IMR-90 (cell line): Measurements from ENCODE around the gene CARD8. TPM values are rescaled to one million over a fixed set of nuclear protein-coding genes. Genes with fewer than 3 reads are reported as not detected.

ENCODE experiments used
- ATAC-seq: fragments of 200-7000 bp; cut with Tn5 transposase; 2 replicates; pipeline ENCODE4 v1.9.1; 2020; ENCODE audit warnings: low read depth, mild to moderate bottlenecking, moderate library complexity
- BruUV-seq: library from RNA; stranded (reverse); fragments of 400-500 nt; replicated peaks from 2 replicates; lab custom pipeline; 2021; lab: Mats Ljungman, UMichigan
- CTCF ChIA-PET: fragments of 300-600 bp; formaldehyde crosslinking; extraction: SDS; loops from one replicate; lab custom pipeline; 2021; ENCODE audit warnings: antibody characterized with exemption; lab: Yijun Ruan, JAX
- POLR2A ChIA-PET: fragments of 300-600 bp; sonication (Branson Sonifier 250); formaldehyde crosslinking; loops from one replicate; lab custom pipeline; 2022; ENCODE audit warnings: antibody characterized with exemption; ENCODE audit not compliant: unreplicated experiment; lab: Charles Lee
- DNase-seq: peaks from one replicate; pipeline ENCODE4 v3.0.0; 2013
- H2AFZ ChIP-seq: replicated peaks from 2 replicates; pipeline ENCODE3; 2013; ENCODE audit warnings: low read length, mild to moderate bottlenecking; ENCODE audit not compliant: poor library complexity
- H2AK5ac ChIP-seq: 2 replicates; pipeline ENCODE4 v1.6.1; 2013; ENCODE audit warnings: low read depth, low read length, inconsistent platforms
- H2AK9ac ChIP-seq: replicated peaks from 2 replicates; pipeline ENCODE3; 2013; ENCODE audit warnings: mild to moderate bottlenecking, low read depth, low read length, moderate library complexity; ENCODE audit not compliant: poor library complexity
- H2BK120ac ChIP-seq: 2 replicates; pipeline ENCODE4 v1.6.1; 2013; ENCODE audit warnings: low read depth, low read length, inconsistent platforms
- H2BK15ac ChIP-seq: 3 replicates; pipeline ENCODE4 v1.6.1; 2013; ENCODE audit warnings: low read depth, low read length, inconsistent platforms
- H2BK20ac ChIP-seq: 2 replicates; pipeline ENCODE4 v1.6.1; 2013; ENCODE audit warnings: low read depth, mild to moderate bottlenecking, inconsistent platforms, low read length, moderate library complexity
- H2BK5ac ChIP-seq: 2 replicates; pipeline ENCODE4 v1.6.1; 2013; ENCODE audit warnings: mild to moderate bottlenecking, low read depth, low read length, inconsistent platforms; ENCODE audit not compliant: poor library complexity, severe bottlenecking
- H3K14ac ChIP-seq: replicated peaks from 2 replicates; pipeline ENCODE4 v1.6.1; 2013; ENCODE audit warnings: low read depth, low read length, inconsistent platforms
- H3K18ac ChIP-seq: 2 replicates; pipeline ENCODE4 v1.6.1; 2013; ENCODE audit warnings: low read depth, low read length, control low read depth
- H3K23ac ChIP-seq: 2 replicates; pipeline ENCODE4 v1.6.1; 2013; ENCODE audit warnings: low read depth, low read length, inconsistent platforms
- H3K27ac ChIP-seq: 2 replicates; pipeline ENCODE4 v1.5.1; 2013; ENCODE audit warnings: mild to moderate bottlenecking, control low read depth, low read length; ENCODE audit not compliant: insufficient read depth
- H3K27me3 ChIP-seq: 2 replicates; pipeline ENCODE4 v1.6.1; 2013; ENCODE audit warnings: low read length; ENCODE audit not compliant: control insufficient read depth, insufficient read depth
- H3K36me3 ChIP-seq: 2 replicates; pipeline ENCODE4 v1.6.1; 2013; ENCODE audit warnings: low read length, mixed read lengths; ENCODE audit not compliant: control insufficient read depth, insufficient read depth
- H3K4ac ChIP-seq: 2 replicates; pipeline ENCODE4 v1.6.1; 2013; ENCODE audit warnings: low read depth, low read length, inconsistent platforms
- H3K4me1 ChIP-seq: 2 replicates; pipeline ENCODE4 v1.6.1; 2013; ENCODE audit warnings: low read length, mixed read lengths; ENCODE audit not compliant: control insufficient read depth, insufficient read depth
- H3K4me2 ChIP-seq: 2 replicates; pipeline ENCODE4 v1.6.1; 2013; ENCODE audit warnings: low read depth, mild to moderate bottlenecking, control low read depth, low read length, moderate library complexity
- H3K4me3 ChIP-seq: 2 replicates; pipeline ENCODE4 v1.5.1; 2013; ENCODE audit warnings: low read depth, mild to moderate bottlenecking, control low read depth, low read length, moderate library complexity; ENCODE audit not compliant: insufficient read depth
- H3K56ac ChIP-seq: 2 replicates; pipeline ENCODE4 v1.6.1; 2013; ENCODE audit warnings: low read length, inconsistent platforms; ENCODE audit not compliant: insufficient read depth; ENCODE audit errors: extremely low read depth
- H3K79me1 ChIP-seq, 2 experiments: 2 replicates each; pipeline ENCODE4 v1.6.1; 2013; ENCODE audit warnings: low read length in 2 of 2, inconsistent platforms in 1 of 2, low read depth in 1 of 2
- H3K9ac ChIP-seq: 2 replicates; pipeline ENCODE4 v1.6.1; 2013; ENCODE audit warnings: low read depth, low read length, control low read depth
- H3K9me1 ChIP-seq: 2 replicates; pipeline ENCODE4 v1.6.1; 2013; ENCODE audit warnings: low read length, inconsistent platforms; ENCODE audit not compliant: insufficient read depth
- H3K9me3 ChIP-seq: 2 replicates; pipeline ENCODE4 v1.6.1; 2013; ENCODE audit warnings: low read length; ENCODE audit not compliant: control insufficient read depth, insufficient read depth
- H4K20me1 ChIP-seq: 2 replicates; pipeline ENCODE4 v1.6.1; 2013; ENCODE audit warnings: low read length, inconsistent platforms; ENCODE audit not compliant: insufficient read depth
- H4K5ac ChIP-seq: 2 replicates; pipeline ENCODE4 v1.6.1; 2013; ENCODE audit warnings: mild to moderate bottlenecking, low read depth, low read length, control low read depth
- H4K8ac ChIP-seq, 2 experiments: 2 replicates each; pipeline ENCODE4 v1.6.1; 2013; ENCODE audit warnings: low read depth in 2 of 2, low read length in 2 of 2, control low read depth in 1 of 2, inconsistent platforms in 1 of 2
- H4K91ac ChIP-seq: 2 replicates; pipeline ENCODE4 v1.6.1; 2013; ENCODE audit warnings: low read depth, low read length, inconsistent platforms; ENCODE audit not compliant: insufficient read depth
- BHLHE40 ChIP-seq: fragments of 150-350 bp; IDR thresholded peaks from 2 replicates; pipeline ENCODE4 v1.6.1; 2016; ENCODE audit warnings: mild to moderate bottlenecking, low read depth, low read length
- CHD1 ChIP-seq: IDR thresholded peaks from 2 replicates; pipeline ENCODE4 v1.6.1; 2012; ENCODE audit warnings: low read depth, low read length, improper control_type of control experiment
- CTCF ChIP-seq: conservative IDR thresholded peaks from 2 replicates; pipeline ENCODE4 v1.5.1; 2012; ENCODE audit warnings: mild to moderate bottlenecking, low read depth, low read length, improper control_type of control experiment
- ELK1 ChIP-seq: fragments of 150-350 bp; IDR thresholded peaks from 2 replicates; pipeline ENCODE4 v1.6.1; 2016; ENCODE audit warnings: low read depth, mild to moderate bottlenecking, low read length, moderate library complexity, borderline replicate concordance
- MAFK ChIP-seq: IDR thresholded peaks from 2 replicates; pipeline ENCODE4 v1.6.1; 2012; ENCODE audit warnings: low read depth, low read length, improper control_type of control experiment
- MAZ ChIP-seq: IDR thresholded peaks from 2 replicates; pipeline ENCODE4 v1.6.1; 2012; ENCODE audit warnings: low read depth, mild to moderate bottlenecking, low read length, improper control_type of control experiment, moderate library complexity, borderline replicate concordance
- MXI1 ChIP-seq: IDR thresholded peaks from 2 replicates; pipeline ENCODE4 v1.6.1; 2012; ENCODE audit warnings: low read depth, mild to moderate bottlenecking, low read length, moderate library complexity, borderline replicate concordance
- POLR2A ChIP-seq: IDR thresholded peaks from 2 replicates; pipeline ENCODE4 v1.6.1; 2012; ENCODE audit warnings: mild to moderate bottlenecking, low read depth, low read length
- RAD21 ChIP-seq: IDR thresholded peaks from 2 replicates; pipeline ENCODE4 v1.6.1; 2012; ENCODE audit warnings: low read length, improper control_type of control experiment
- RCOR1 ChIP-seq: IDR thresholded peaks from 2 replicates; pipeline ENCODE4 v1.6.1; 2012; ENCODE audit warnings: mild to moderate bottlenecking, low read length, improper control_type of control experiment; ENCODE audit not compliant: insufficient replicate concordance
- SMC3 ChIP-seq: fragments of 150-350 bp; IDR thresholded peaks from 2 replicates; pipeline ENCODE4 v1.6.1; 2016; ENCODE audit warnings: low read depth, mild to moderate bottlenecking, antibody characterized with exemption, low read length, moderate library complexity
- USF2 ChIP-seq: fragments of 150-350 bp; IDR thresholded peaks from 2 replicates; pipeline ENCODE4 v1.6.1; 2017; ENCODE audit warnings: mild to moderate bottlenecking, antibody characterized with exemption, low read length, low read depth
- WGBS, 2 experiments: methylation state at CpG; one replicate each; pipeline versions ENCODE4 v1.1.5 to v1.1.7; 2013; ENCODE audit warnings: missing lambda C conversion rate in 2 of 2; ENCODE audit not compliant: insufficient read length in 1 of 2; ENCODE audit errors: extremely low coverage in 2 of 2; 5-methylcytosine and 5-hydroxymethylcytosine counted together
- dilution Hi-C: fragments of 300-500 bp; cut with HindIII; formaldehyde crosslinking; loops from one replicate; pipeline ENCODE4 v1.14.3; 2018; ENCODE audit warnings: low sequenced_read_pairs; ENCODE audit not compliant: unreplicated experiment
- in situ Hi-C: fragments of 300-500 bp; cut with MboI; formaldehyde crosslinking; loops from 3 replicates; pipeline ENCODE4 v1.14.3; 2019; ENCODE audit warnings: low sequenced_read_pairs, inconsistent platforms, mixed read lengths
- intact Hi-C: fragments of 100-400 bp; cut with micrococcal nuclease; formaldehyde crosslinking; loops from 2 replicates; pipeline ENCODE4 v1.10.0; 2022
- polyA plus RNA-seq, 3 experiments: library from polyadenylated mRNA; depleted of rRNA; stranded (reverse); fragments of >200 nt; gene quantifications; 2 replicates each; pipeline ENCODE4 v1.2.3, GENCODE V29; 2012; ENCODE audit warnings: low replicate concordance in 1 of 3
- total RNA-seq: library from RNA; depleted of rRNA; stranded (reverse); fragments of >200 nt; gene quantifications from 2 replicates; pipeline ENCODE4 v1.2.3, GENCODE V29; 2012

CARD8 gene
- total and polyA plus RNA-seq, 2 of the 4 experiments (the other 2 are of a cell fraction), result 11.3 to 15.5 TPM

GRCh38 chr19:48255376-48256303 lies at the start of gene CARD8 (continued):
- TF ChIP-seq BHLHE40 (no peak), MAZ (no peak), CHD1 (no peak), MAFK (peak; percentile 69), SMC3 (no peak)

- CTCF ChIA-PET, result interaction anchor here (0.5 kb wide), 1 partner anchor 179 kb away, joined by 3 read pairs; no protein-coding TSS in a partner anchor
- TF ChIP-seq CHD1, result no peak
- no peak for TF ChIP-seq ELK1
- no peak for TF ChIP-seq BHLHE40
- TF ChIP-seq USF2, result no peak
- TF ChIP-seq POLR2A, result no peak
- TF ChIP-seq MXI1, result no peak
- no peak for TF ChIP-seq RCOR1
- no peak for TF ChIP-seq RAD21
- TF ChIP-seq CTCF, result no peak
These were observed 48.2 kb upstream of the CARD8 start for GRCh38 chr19:48303866-48304265.

More at GRCh38 chr19:48303866-48304265, 48.2 kb upstream of the CARD8 start:
- Histone ChIP-seq H3K4ac (no peak overlapping the region), H2AFZ (no peak overlapping the region), H3K79me1 (no peaks in the 10 kb centered on the region), H2AK5ac (no peak overlapping the region), H4K20me1 (no peaks in the 10 kb centered on the region), H2BK15ac (no peak overlapping the region), H3K27me3 (peaks cover 15% of the 10 kb centered on the region), H2BK5ac (no peak overlapping the region), H4K5ac (no peak overlapping the region), H2AK9ac (no peak overlapping the region), H3K18ac (no peak overlapping the region), H3K4me3 (no peak overlapping the region), H3K4me2 (no peak overlapping the region), H3K56ac (no peak overlapping the region), H4K91ac (no peak overlapping the region), H3K4me1 (no peaks in the 10 kb centered on the region; the same call in 1 of the 2 replicates), H2BK20ac (no peak overlapping the region), H4K8ac (no peak overlapping the region), H3K14ac (no peak overlapping the region), H3K9ac (no peak overlapping the region), H2BK120ac (no peak overlapping the region), H3K36me3 (no peaks in the 10 kb centered on the region), H3K27ac (no peak overlapping the region), H3K9me3 (no peaks in the 10 kb centered on the region), H3K9me1 (no peaks in the 10 kb centered on the region), H3K23ac (no peak overlapping the region)
- DNase-seq (no peak), ATAC-seq (no peak)
- in situ Hi-C loops (no loop called here), dilution Hi-C loops (no loop called here), intact Hi-C loops (no loop called here)
- BruUV-seq, result no TSS peak
- 72% methylated on average over 10 of the region's 19 CpGs; no CpG with 5 or more reads in 1 of the 2 experiments for WGBS, 2 experiments
- POLR2A ChIA-PET, result no interaction called here
